Urinary bladder (tissue), 4 donors: Measurements from ENCODE around the gene ZDHHC3. TPM values are rescaled to one million over a fixed set of nuclear protein-coding genes. Genes with fewer than 3 reads are reported as not detected.

Source experiments
- DNase-seq: peaks from one replicate; pipeline ENCODE4 v3.0.0-alpha.2; 2015; ENCODE audit errors: extremely low spot score
- H3K27ac ChIP-seq: one replicate; pipeline ENCODE4 v1.5.1; 2013; ENCODE audit warnings: low read depth, mild to moderate bottlenecking, moderate library complexity
- H3K36me3 ChIP-seq: one replicate; pipeline ENCODE4 v1.6.1; 2013; ENCODE audit warnings: mild to moderate bottlenecking, moderate library complexity; ENCODE audit not compliant: insufficient read depth
- H3K4me1 ChIP-seq: one replicate; pipeline ENCODE4 v1.6.1; 2013; ENCODE audit warnings: mild to moderate bottlenecking, moderate library complexity; ENCODE audit not compliant: insufficient read depth
- H3K4me3 ChIP-seq: one replicate; pipeline ENCODE4 v1.5.1; 2013; ENCODE audit warnings: low read depth, low read length
- WGBS: extraction: QIAGEN DNeasy Blood & Tissue Kit; methylation state at CpG from one replicate; pipeline ENCODE4 v1.1.7; 2013; 5-methylcytosine and 5-hydroxymethylcytosine counted together
- polyA plus RNA-seq: library from polyadenylated mRNA; stranded (reverse); fragments of 200-250 nt; gene quantifications from one replicate; pipeline ENCODE4 v1.2.3, GENCODE V29; 2013
- total RNA-seq: library from RNA; depleted of rRNA; stranded (reverse); fragments of >200 nt; gene quantifications from one replicate; pipeline ENCODE4 v1.2.3, GENCODE V29; 2014
- donor health status: healthy with polysubstance abuse.
- donor health status: healthy.

The ZDHHC3 gene
- total and polyA plus RNA-seq, 2 donors = 44.7 to 56.1 TPM

DNA sequence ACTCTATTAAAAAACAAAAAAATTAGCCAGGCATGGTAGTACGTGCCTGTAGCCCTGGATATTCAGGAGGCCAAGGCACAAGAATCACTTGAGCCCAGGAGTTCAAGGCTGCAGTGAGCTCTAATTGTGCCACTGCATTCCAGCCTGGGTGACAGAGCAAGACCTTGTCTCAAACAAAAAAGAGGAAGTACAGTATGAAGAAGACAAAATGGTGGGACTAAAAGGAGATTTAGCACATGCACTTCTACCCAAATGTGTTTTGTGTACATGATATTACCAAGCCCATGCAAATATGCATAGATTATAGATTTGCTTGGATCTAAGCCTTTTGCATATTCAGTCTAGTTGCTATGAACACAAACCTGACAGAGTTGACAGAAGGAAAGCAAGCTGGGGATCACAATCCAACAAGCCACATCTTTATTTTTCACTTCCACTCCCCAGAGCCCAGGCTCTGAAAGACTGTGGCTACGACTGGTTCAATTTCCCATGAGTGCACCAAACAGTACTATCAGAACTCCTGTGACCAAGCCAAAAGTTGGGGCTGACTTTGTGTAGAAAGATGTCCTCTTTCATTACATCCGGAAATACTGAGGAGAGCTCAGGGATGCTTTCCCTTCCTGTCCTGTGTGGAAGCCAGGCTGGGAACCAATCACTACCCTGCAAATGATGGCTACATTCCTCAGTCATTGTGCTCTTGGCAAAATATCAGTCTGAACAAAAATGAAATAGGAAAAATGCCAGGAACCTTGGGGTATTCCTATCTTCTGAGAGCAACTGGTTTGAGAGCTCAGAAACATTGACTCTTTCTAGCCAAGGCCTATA, 52.1 kb downstream of the ZDHHC3 start:
- Histone ChIP-seq H3K4me1 (no peaks in the 10 kb centered on the region), H3K36me3 (peaks cover 3% of the 10 kb centered on the region), H3K27ac (no peak overlapping the region), H3K4me3 (no peak overlapping the region)
- WGBS = 74% methylated on average over 3 of the region's 3 CpGs
- no peak for DNase-seq

DNA sequence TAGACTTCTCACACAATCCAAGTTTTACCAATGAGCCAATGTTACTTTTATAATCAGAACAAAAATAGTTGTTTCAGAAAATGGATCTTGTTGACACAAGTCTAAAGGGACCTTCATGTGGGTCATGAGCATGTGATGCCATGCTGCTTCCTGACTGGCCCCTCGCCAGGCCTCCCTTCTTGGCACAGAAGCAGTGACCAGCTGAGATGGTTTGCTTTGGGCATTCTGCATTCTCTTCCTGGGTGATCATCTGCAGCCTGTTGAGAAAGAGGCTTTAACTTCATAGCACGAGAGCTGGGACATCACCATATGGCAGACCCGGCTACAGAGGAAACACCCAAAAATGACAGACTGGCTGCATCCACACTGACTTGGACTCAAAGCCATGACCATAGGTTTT, 55.9 kb downstream of the ZDHHC3 start:
- H3K36me3 ChIP-seq = peaks cover 3% of the 10 kb centered on the region
- H3K4me1 ChIP-seq = no peaks in the 10 kb centered on the region
- no peak overlapping the region for H3K4me3 ChIP-seq
- no peak overlapping the region for H3K27ac ChIP-seq
- no peak for DNase-seq
- WGBS = 92% methylated on average over 3 of the region's 3 CpGs

- Histone ChIP-seq H3K27ac (no peak overlapping the region), H3K4me3 (no peak overlapping the region), H3K36me3 (peaks cover 3% of the 10 kb centered on the region), H3K4me1 (no peaks in the 10 kb centered on the region)
- WGBS = 88% methylated on average over 6 of the region's 6 CpGs
- DNase-seq = no peak
Measured at GRCh38 chr3:44918581-44918980, 57.4 kb downstream of the ZDHHC3 start.

DNA sequence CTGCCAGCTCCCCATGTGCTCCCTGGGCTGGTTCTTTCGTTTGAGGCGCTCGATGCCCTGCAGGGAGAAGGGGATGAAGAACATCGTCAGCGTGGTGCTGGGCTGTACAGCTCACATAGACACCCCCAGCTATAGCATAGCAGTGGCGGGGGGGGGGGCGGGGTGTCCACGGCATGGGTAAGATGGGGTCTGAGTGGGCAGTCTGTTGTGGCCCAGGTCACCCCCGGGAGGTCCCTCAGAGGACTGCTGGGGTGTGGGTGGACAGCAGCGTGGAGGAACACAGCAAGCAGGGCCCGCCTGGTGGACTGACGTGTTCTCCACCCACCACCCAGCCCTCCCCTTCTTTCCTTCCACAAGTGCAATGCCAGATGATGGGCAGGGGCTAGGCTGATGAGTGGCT, 57.9 kb downstream of the ZDHHC3 start:
- Histone ChIP-seq H3K36me3 (peaks cover 3% of the 10 kb centered on the region), H3K4me3 (no peak overlapping the region), H3K27ac (no peak overlapping the region), H3K4me1 (no peaks in the 10 kb centered on the region)
- 86% methylated on average over 12 of the region's 12 CpGs for WGBS
- no peak for DNase-seq

GRCh38 chr3:44915702-44916438, 60.1 kb downstream of the ZDHHC3 start:
- Histone ChIP-seq H3K36me3 (no peaks in the 10 kb centered on the region), H3K4me3 (no peak overlapping the region), H3K27ac (no peak overlapping the region), H3K4me1 (no peaks in the 10 kb centered on the region)
- 62% methylated on average over 8 of the region's 8 CpGs for WGBS
- no peak for DNase-seq

DNA sequence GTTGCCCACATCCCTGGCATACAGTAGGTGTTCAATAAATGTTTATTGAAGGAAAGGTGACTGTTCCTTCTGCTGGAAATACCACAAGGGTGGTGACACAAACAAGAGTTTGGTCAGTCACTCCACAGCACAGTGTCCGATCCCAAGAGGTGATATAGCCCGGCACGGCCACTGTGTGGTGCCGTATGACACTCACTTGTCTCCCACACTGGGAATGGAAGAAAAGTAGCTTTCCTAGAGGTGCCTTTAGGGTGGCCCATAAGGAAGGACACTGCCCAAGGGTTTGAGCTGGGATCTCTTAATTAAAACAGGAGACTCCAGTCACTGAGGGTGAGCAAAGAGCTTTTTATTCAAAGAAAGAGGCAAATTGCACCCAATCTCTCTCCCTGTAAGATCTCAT, 61.0 kb downstream of the ZDHHC3 start:
- no peak overlapping the region for H3K27ac ChIP-seq
- H3K4me3 ChIP-seq = no peak overlapping the region
- H3K36me3 ChIP-seq = no peaks in the 10 kb centered on the region
- WGBS = 55% methylated on average over 4 of the region's 4 CpGs
- no peaks in the 10 kb centered on the region for H3K4me1 ChIP-seq
- DNase-seq = no peak

- no peak for DNase-seq
- H3K36me3 ChIP-seq = no peaks in the 10 kb centered on the region
- no peak overlapping the region for H3K4me3 ChIP-seq
- H3K27ac ChIP-seq = no peak overlapping the region
- H3K4me1 ChIP-seq = no peaks in the 10 kb centered on the region
- WGBS = 28% methylated on average over 4 of the region's 4 CpGs
Measured at GRCh38 chr3:44913868-44914468, 62.0 kb downstream of the ZDHHC3 start.

DNA sequence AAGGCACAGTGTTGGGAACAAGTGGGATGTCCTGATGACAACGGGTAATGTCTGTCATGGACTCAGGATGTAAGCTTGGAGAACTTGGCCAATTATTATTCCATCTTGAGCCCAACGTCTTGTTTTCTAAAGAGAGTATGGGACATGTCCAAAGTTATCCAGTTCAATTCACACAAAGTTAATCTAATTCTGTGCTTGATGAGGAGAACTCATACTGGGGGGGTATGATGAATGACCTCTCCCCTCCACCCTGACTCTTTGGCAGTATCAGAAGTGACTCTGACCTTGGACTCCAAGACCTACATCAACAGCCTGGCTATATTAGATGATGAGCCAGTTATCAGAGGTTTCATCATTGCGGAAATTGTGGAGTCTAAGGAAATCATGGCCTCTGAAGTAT, 65.3 kb downstream of the ZDHHC3 start:
- Histone ChIP-seq H3K27ac (no peak overlapping the region), H3K4me1 (no peaks in the 10 kb centered on the region), H3K36me3 (no peaks in the 10 kb centered on the region), H3K4me3 (no peak overlapping the region)
- 92% methylated on average over 3 of the region's 3 CpGs for WGBS
- no peak for DNase-seq

DNA sequence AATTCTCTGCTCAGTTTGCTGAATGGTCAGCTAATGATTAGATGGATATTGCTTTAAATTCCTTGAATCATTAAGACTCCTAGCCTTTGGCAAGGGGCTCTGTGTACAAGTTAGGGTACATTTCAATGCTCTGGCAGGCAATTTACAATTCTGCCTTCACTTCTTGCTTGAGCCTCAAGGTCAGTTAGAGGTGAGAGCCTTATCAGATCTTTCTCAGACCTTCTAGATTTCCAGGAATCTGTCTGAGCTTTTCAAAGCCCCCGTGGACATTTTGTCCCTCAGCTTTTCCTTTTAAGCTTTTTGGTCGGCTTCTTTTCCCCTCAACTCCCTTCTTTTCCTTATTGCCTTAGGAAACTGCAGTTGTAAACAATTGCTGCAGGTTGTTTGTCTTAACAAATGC, 66.9 kb downstream of the ZDHHC3 start:
- no peak overlapping the region for H3K4me3 ChIP-seq
- no peaks in the 10 kb centered on the region for H3K4me1 ChIP-seq
- WGBS = 5% methylated on average over 2 of the region's 2 CpGs
- no peaks in the 10 kb centered on the region for H3K36me3 ChIP-seq
- no peak overlapping the region for H3K27ac ChIP-seq
- no peak for DNase-seq

DNA sequence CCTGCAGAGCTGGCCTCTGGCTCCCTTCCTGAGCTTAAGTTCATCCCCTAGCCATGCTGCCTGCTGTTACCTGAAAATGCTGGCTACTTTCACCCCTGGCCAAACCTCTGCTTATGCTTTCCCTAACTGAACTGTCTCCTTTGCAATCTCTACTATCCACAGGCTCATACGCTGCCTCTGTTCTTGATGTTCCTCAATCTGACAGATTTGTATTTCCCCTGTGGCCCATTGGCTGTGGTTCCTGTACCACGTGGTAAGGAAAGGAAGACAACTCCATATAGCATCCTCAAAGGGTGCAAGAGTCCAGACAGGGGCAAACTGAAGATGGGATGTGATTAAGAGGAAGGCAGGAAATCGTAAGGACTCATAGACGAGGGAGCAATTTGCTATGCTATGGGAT, 68.4 kb downstream of the ZDHHC3 start:
- no peaks in the 10 kb centered on the region for H3K36me3 ChIP-seq
- no peak overlapping the region for H3K27ac ChIP-seq
- no peaks in the 10 kb centered on the region for H3K4me1 ChIP-seq
- WGBS = 60% methylated on average over 4 of the region's 4 CpGs
- no peak overlapping the region for H3K4me3 ChIP-seq
- DNase-seq = no peak

GRCh38 chr3:44906997-44907396, 69.0 kb downstream of the ZDHHC3 start:
- H3K4me1 ChIP-seq = no peaks in the 10 kb centered on the region
- H3K4me3 ChIP-seq = no peak overlapping the region
- no peak for DNase-seq
- 90% methylated on average over 4 of the region's 4 CpGs for WGBS
- H3K27ac ChIP-seq = no peak overlapping the region
- no peaks in the 10 kb centered on the region for H3K36me3 ChIP-seq

DNA sequence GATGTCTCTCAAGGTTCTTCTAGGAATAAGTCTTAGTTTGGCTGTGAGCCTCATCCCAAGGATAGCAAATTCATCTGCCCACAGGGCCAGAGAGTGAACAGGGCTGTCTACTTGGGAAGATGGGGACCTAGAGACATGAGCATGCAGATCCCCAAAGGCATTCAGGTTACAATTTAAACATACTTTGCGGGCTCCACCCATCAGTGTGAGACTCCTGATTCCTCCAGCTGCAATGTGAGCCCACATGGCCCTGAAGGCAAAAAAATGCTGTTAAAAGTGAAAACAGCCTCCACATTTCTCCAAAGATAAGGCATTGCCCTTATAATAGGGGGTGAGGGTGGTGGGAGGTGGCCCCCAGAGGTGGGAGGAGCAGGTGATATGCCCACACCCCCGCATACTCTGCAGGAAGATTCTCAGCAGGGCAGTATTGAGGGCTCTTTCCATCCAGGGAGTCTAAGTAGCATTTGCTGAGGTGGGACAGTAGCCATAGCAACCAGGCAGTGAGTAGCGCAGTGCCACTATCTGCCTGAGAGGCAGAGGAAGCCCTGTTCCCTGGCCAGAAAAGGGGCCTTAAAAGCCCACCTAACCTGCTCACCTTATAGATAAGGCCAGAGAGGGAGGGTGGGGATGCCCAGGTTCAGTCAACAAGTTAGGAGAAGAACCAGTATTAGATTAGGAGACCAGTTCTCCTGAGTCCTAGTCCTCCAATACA, 70.4 kb downstream of the ZDHHC3 start:
- H3K4me3 ChIP-seq = no peak overlapping the region

DNA sequence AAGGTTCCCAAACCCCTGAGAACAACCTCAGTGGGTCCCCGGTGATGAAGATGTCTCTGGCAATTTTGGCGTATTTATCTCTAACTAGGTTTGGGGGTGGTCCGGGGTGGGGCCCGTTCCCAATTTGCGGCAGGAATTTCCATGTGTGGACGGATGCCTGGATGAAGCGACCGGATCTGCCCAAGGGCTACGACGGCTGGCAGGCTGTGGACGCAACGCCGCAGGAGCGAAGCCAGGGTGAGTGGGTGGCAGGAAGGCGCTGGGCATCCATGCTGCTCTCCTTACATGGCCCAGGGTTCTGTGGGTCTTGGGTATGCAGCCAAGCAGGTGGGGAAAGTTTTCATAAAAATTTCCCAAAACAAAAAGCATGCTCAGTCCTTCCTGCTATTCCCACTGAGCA, 72.2 kb downstream of the ZDHHC3 start:
- DNase-seq = no peak
- Histone ChIP-seq H3K4me1 (no peaks in the 10 kb centered on the region), H3K36me3 (no peaks in the 10 kb centered on the region), H3K27ac (no peak overlapping the region), H3K4me3 (no peak overlapping the region)
- WGBS = 78% methylated on average over 15 of the region's 15 CpGs

More for the DNA sequence above, 70.4 kb downstream of the ZDHHC3 start:
- DNase-seq = no peak
- H3K27ac ChIP-seq = no peak overlapping the region
- WGBS = 74% methylated on average over 3 of the region's 3 CpGs
- H3K4me1 ChIP-seq = no peaks in the 10 kb centered on the region
- no peaks in the 10 kb centered on the region for H3K36me3 ChIP-seq
